ENCODE results near the gene SOX21.

Gene SOX21

GRCh38 chr13:94679614-94680013 lies 32.7 kb downstream of the SOX21 start:
- in situ Hi-C loops (cut with MboI; ENCODE audit: low sequenced_read_pairs): no loop called here

GRCh38 chr13:94678845-94679244 lies 33.5 kb downstream of the SOX21 start:
- in situ Hi-C loops (cut with MboI; ENCODE audit: low sequenced_read_pairs): no loop called here

GRCh38 chr13:94677799-94678198 lies 34.5 kb downstream of the SOX21 start:
- in situ Hi-C loops (cut with MboI; ENCODE audit: low sequenced_read_pairs): no loop called here

GRCh38 chr13:94674609-94675348 lies 37.6 kb downstream of the SOX21 start:
- in situ Hi-C loops (cut with MboI; ENCODE audit: low sequenced_read_pairs): no loop called here

- in situ Hi-C loops (cut with MboI; ENCODE audit: low sequenced_read_pairs): no loop called here
Measured at GRCh38 chr13:94673851-94674250, 38.5 kb downstream of the SOX21 start.

GRCh38 chr13:94672400-94672799 lies 39.9 kb downstream of the SOX21 start:
- in situ Hi-C loops (cut with MboI; ENCODE audit: low sequenced_read_pairs): no loop called here

GRCh38 chr13:94667190-94667589 lies 45.2 kb downstream of the SOX21 start:
- in situ Hi-C loops (cut with MboI; ENCODE audit: low sequenced_read_pairs): no loop called here

- in situ Hi-C loops (cut with MboI; ENCODE audit: low sequenced_read_pairs): no loop called here
Measured at GRCh38 chr13:94666065-94666464, 46.3 kb downstream of the SOX21 start.

GRCh38 chr13:94664889-94665288 lies 47.5 kb downstream of the SOX21 start:
- in situ Hi-C loops (cut with MboI; ENCODE audit: low sequenced_read_pairs): no loop called here

GRCh38 chr13:94662274-94662945 lies 49.9 kb downstream of the SOX21 start:
- in situ Hi-C loops (cut with MboI; ENCODE audit: low sequenced_read_pairs): no loop called here

GRCh38 chr13:94661406-94661805 lies 50.9 kb downstream of the SOX21 start:
- in situ Hi-C loops (cut with MboI; ENCODE audit: low sequenced_read_pairs): no loop called here

- in situ Hi-C loops (cut with MboI; ENCODE audit: low sequenced_read_pairs): no loop called here
Measured at GRCh38 chr13:94660695-94661326, 51.5 kb downstream of the SOX21 start.

Data from hTERT RPE-1 (cell line).